RPMI7951 (cell line): ENCODE data around the gene ANGPTL1. TPM values are rescaled to one million over a fixed set of nuclear protein-coding genes. Genes with fewer than 3 reads are reported as not detected.
"Not testable (repeated sequence)": the region's sequence is repeated elsewhere in the genome, so short reads cannot be mapped to it uniquely, and the experiment has no call there.

Experiments
- DNase-seq: peaks from one replicate; pipeline ENCODE4 v3.0.0-alpha.2; 2012; ENCODE audit warnings: low read depth
- total RNA-seq: library from RNA; depleted of rRNA; stranded (reverse); fragments of >200 nt; shearing (Covaris generic); gene quantifications from 2 replicates; pipeline ENCODE4 v1.2.3, GENCODE V29; 2014; rRNA removed

ANGPTL1 gene
- total RNA-seq, 1 experiment from 2014 or later, result 0.36 TPM

DNA sequence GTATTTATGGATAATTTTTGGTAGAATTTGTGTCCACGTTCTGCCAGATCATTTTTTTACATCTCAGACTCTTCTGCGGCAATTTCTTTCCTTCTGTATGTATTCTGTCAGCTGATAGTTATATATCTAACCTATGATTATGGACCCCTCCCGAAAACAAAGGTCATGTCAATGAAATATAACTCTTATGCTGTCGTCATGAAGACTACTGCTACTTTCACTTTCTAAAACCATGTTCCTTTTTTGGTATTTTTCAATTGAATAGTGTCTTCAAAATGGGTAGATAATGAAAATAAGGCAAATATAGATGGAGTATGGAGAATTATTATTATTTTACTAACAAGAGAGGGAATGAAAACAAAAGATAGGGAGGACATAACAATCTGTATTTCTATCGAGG lies 3.2 kb downstream of the ANGPTL1 start:
- DNase-seq, result peak; percentile 44

GRCh38 chr1:178864326-178864725 lies 6.6 kb downstream of the ANGPTL1 start:
- DNase-seq, result no peak

- DNase-seq, result no peak
Observed at GRCh38 chr1:178862864-178863263, 8.0 kb downstream of the ANGPTL1 start.

DNA sequence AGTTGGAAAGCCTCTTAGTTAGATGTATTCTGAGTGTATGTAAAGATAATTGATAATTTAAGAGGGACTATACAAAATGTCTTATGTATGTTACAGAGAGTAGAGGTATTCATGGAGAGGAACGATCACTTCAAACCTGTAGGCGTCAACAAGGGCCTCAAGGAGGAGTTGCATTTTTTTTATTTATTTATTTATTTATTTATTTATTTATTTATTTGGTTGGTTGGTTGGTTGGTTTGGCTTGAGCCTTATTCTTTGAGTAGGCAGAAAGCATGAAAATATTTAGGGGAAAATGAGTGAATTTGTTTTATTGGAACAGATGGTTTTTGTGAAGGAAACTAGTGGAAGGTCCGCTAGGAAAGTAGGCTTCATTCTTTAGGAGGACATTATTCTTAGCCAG lies 8.5 kb downstream of the ANGPTL1 start:
- no peak for DNase-seq

DNA sequence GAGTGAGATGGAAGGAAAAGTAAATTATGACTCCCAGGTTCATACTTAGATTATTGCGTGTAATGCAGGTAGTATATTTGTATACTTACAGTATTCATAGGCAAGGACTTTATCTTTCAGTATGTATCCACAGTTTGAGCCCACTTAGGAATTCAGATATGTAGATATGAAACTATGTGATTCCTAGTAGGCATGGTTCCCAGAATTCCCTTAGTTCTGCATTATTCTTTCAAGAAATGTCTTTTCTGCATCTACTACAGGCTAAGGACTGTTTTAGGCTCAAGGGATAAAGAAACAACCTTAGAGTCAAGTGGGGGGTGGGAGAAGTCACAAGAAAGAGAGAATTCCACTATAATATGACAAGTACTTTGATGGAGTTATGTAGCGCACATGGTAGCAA lies 13.8 kb downstream of the ANGPTL1 start:
- DNase-seq, result no peak

GRCh38 chr1:178849918-178850317 lies 21.0 kb downstream of the ANGPTL1 start:
- no peak for DNase-seq

DNA sequence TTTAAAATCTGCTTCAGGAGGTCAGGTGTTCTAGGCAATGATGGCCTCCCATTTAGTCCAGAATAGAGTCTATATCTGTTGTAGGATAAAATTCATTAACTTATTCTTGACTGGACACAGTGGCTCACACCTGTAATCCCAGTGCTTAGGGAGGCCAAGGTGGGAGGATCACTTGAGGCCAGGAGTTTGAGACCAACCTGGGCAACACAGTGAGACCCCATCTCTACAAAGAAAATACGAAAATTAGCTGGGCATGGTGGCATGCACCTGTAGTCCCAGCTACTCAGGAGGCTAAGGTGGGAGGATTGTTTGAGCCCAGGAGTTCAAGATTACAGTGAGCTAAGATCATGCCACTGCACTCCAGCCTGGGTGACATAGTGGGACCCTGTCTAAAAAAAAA lies 23.0 kb downstream of the ANGPTL1 start:
- DNase-seq, result not testable (repeated sequence)

DNA sequence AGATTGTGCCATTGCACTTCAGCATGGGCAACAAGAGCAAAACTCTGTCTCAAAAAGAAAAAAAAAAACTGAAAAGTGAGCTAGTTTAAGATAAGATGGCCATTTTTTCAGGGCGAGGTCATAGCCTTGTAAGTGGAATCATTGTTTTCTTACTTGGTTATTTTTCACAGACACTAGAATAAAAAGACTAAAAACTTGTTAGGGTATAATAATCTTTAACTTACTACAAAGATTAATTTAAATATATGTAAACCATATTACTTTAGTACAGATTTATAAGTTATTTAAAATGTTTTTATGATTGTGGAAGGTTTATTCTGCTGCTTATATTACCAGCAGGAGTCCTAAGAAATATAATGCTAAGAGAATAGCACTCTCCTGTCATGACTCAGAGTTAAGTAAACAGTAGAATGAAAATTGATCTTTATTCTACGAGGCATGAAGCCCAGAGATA lies 23.5 kb downstream of the ANGPTL1 start:
- peak; percentile 19 for DNase-seq

DNA sequence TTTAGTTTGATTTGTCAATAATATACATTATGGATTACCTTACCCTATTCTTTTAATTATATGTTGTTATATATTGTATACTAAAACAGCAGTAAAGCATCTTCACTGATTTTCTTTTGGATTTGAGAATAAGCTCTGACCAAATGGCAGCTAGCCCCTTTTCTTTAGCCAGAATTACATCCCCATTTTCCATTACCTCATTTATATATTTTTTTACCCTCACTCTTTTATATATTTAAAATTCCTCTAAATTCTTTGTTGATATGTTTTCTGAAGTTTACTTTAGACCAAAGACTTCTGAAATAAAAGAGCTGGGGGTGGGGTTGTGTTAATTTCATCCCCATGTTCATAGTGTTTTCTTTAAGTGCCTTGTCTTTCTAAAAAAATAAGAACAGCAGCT lies 24.6 kb downstream of the ANGPTL1 start:
- DNase-seq, result no peak

- no peak for DNase-seq
Observed at GRCh38 chr1:178844436-178844835, 26.4 kb downstream of the ANGPTL1 start.

- DNase-seq, result no peak
Observed at GRCh38 chr1:178825167-178825566, 45.7 kb downstream of the ANGPTL1 start.

- DNase-seq, result no peak
Observed at GRCh38 chr1:178821134-178821866, 49.6 kb downstream of the ANGPTL1 start.

DNA sequence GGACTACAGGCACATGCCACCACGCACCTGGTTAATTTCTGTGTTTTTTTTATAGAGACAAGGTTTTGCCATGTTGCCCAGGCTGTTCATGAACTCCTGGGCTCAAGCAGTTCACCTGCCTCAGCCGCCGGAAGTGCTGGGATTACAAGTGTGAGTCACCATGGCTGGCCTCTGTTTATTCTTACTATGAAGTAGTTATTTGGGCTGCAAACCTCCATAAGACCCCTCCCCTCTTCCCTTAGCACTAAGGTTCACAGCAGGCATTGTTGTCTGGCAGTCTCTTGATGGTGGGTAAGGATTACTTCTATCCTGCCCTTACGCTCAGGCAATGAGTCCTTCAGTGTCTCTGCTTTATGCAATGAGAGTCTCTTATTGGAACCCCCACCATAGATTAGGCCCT lies 51.8 kb downstream of the ANGPTL1 start:
- no peak for DNase-seq

GRCh38 chr1:178818416-178818815 lies 52.5 kb downstream of the ANGPTL1 start:
- DNase-seq, result no peak

DNA sequence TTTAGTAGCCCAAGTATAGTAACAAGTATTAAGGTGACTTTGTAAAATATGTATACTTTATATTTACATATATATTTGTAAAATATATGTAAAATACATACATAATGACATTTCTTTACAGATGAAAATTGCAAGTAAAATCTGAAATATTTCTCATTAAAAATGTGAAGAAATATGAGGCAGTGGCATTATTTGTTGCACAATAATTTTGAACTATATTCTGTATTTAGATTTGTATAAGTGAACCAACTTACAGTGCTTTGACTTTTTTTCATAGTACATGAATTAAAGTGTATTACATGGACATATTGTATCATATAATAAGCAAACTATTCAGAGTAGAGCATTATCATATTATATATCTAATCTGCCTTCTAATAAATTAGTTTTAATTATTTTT lies 60.3 kb downstream of the ANGPTL1 start:
- DNase-seq, result no peak

GRCh38 chr1:178808529-178808928 lies 62.3 kb downstream of the ANGPTL1 start:
- no peak for DNase-seq

- DNase-seq, result no peak
Observed at GRCh38 chr1:178806665-178807300, 64.1 kb downstream of the ANGPTL1 start.

GRCh38 chr1:178802873-178803272 lies 68.0 kb downstream of the ANGPTL1 start:
- no peak for DNase-seq

Other genes with a start within 250 kb of the ANGPTL1 start
- 9.2 and 18.1 TPM in 2 replicates for gene RALGPS2, start 145.8 kb downstream of the ANGPTL1 start, total RNA-seq
- 20.1 and 24.2 TPM in 2 replicates for gene FAM20B, start 154.8 kb upstream of the ANGPTL1 start, total RNA-seq
- gene TOR3A, start 211.0 kb upstream of the ANGPTL1 start, total RNA-seq, result 13.8 and 25.1 TPM in 2 replicates